Left lung (tissue), 10 donors: ENCODE measurements around the gene CTNNA1. TPM values are rescaled to one million over a fixed set of nuclear protein-coding genes. Genes with fewer than 3 reads are reported as not detected.

Experiments
- ATAC-seq: fragments of 200-7000 bp; cut with Tn5 transposase; one replicate; pipeline ENCODE4 v1.9.1; 2020; ENCODE audit warnings: moderate library complexity
- DNase-seq, 4 donors: peaks; one replicate each; pipeline ENCODE4 v3.0.0-alpha.2; 2013 to 2020
- H3K27ac ChIP-seq, 2 donors: fragments of 200-600 bp; sonication (generic) in 1 of 2; one replicate each; pipeline versions ENCODE4 v1.5.0 to v1.8.0; 2020 to 2021
- H3K27me3 ChIP-seq, 2 donors: fragments of 200-600 bp; sonication (generic) in 1 of 2; one replicate each; pipeline versions ENCODE4 v1.5.0 to v1.8.0; 2020 to 2021
- H3K36me3 ChIP-seq, 2 donors: fragments of 200-600 bp; sonication (generic) in 1 of 2; one replicate each; pipeline versions ENCODE4 v1.5.0 to v1.8.0; 2020 to 2021
- H3K4me1 ChIP-seq, 2 donors: fragments of 200-600 bp; one replicate each; pipeline ENCODE4 v1.8.0; 2021
- H3K4me3 ChIP-seq, 2 donors: fragments of 200-600 bp; sonication (generic) in 1 of 2; one replicate each; pipeline versions ENCODE4 v1.5.0 to v1.8.0; 2020 to 2021; ENCODE audit warnings: mild to moderate bottlenecking in 1 of 2
- H3K9me3 ChIP-seq, 2 donors: fragments of 200-600 bp; sonication (generic) in 1 of 2; one replicate each; pipeline versions ENCODE4 v1.5.0 to v1.8.0; 2020 to 2021
- CTCF ChIP-seq, 2 donors: fragments of 200-600 bp; sonication (generic) in 1 of 2; IDR thresholded peaks; one replicate each; pipeline versions ENCODE4 v1.5.0 to v1.8.0; 2021; ENCODE audit warnings: antibody characterized with exemption in 2 of 2
- intact Hi-C, 2 donors: fragments of 100-400 bp; cut with DNase I; formaldehyde crosslinking; loops; one replicate each; pipeline versions ENCODE4 v1.11.2 to v1.14.2; 2022
- polyA plus RNA-seq, 6 donors: library from polyadenylated mRNA; unstranded; fragments of 120-200 nt; gene quantifications; one replicate each; pipeline ENCODE4 v1.2.1, GENCODE V29; 2013; ENCODE audit not compliant: insufficient read length in 6 of 6
- total RNA-seq, 2 donors: library from RNA; stranded (reverse); fragmentation: NEBNext Ultra II Directional; extraction: Animal tissue kit (Norgen Biotek cat#: 25700); gene quantifications; one replicate each; pipeline ENCODE4 v1.2.1, GENCODE V29; 2021
- donor health status: DM: no; HTN: yes; CAD: no.
- donor health status: DM: no; HTN: no; CAD: no.

The CTNNA1 gene
- total and polyA plus RNA-seq, 8 donors, result 309 to 443 (median 366) TPM

- no peak for TF ChIP-seq CTCF (IDR thresholded peaks at IDR 0.05)
- ATAC-seq, result peak; percentile 62
- intact Hi-C loops, result no loop called here
Measured at GRCh38 chr5:138878437-138879235, 125.4 kb downstream of the CTNNA1 start.

GRCh38 chr5:138883211-138883610, 130.0 kb downstream of the CTNNA1 start:
- Histone ChIP-seq H3K27ac (no peak overlapping the region), H3K36me3 (peaks cover 0 to 16% of the 10 kb centered on the region in 2 donors), H3K4me3 (no peak overlapping the region), H3K9me3 (no peaks in the 10 kb centered on the region), H3K27me3 (no peaks in the 10 kb centered on the region), H3K4me1 (peaks cover 0 to 4% of the 10 kb centered on the region in 2 donors)
- ATAC-seq, result no peak
- DNase-seq, result no peak
- TF ChIP-seq CTCF (IDR thresholded peaks at IDR 0.05), result no peak
- intact Hi-C loops, result no loop called here

More at GRCh38 chr5:138878437-138879235, 125.4 kb downstream of the CTNNA1 start:
- Histone ChIP-seq H3K27ac (no peak overlapping the region), H3K27me3 (no peaks in the 10 kb centered on the region), H3K9me3 (no peaks in the 10 kb centered on the region), H3K36me3 (no peaks in the 10 kb centered on the region), H3K4me1 (peaks cover 4 to 19% of the 10 kb centered on the region in 2 donors), H3K4me3 (no peak overlapping the region)
- DNase-seq, result no peak

- Histone ChIP-seq H3K9me3 (no peaks in the 10 kb centered on the region), H3K27me3 (no peaks in the 10 kb centered on the region), H3K4me1 (no peaks in the 10 kb centered on the region), H3K4me3 (no peak overlapping the region), H3K27ac (no peak overlapping the region), H3K36me3 (peaks cover 0 to 25% of the 10 kb centered on the region in 2 donors)
- intact Hi-C loops, result no loop called here
- TF ChIP-seq CTCF (IDR thresholded peaks at IDR 0.05), result no peak
- DNase-seq (no peak), ATAC-seq (no peak)
Measured at GRCh38 chr5:138884094-138884493, 130.9 kb downstream of the CTNNA1 start.

- no peak overlapping the region for H3K27ac ChIP-seq
- H3K4me1 ChIP-seq, result no peaks in the 10 kb centered on the region
- ATAC-seq, result no peak
- peaks cover 0 to 29% of the 10 kb centered on the region in 2 donors for H3K36me3 ChIP-seq
- intact Hi-C loops, result no loop called here
- H3K4me3 ChIP-seq, result no peak overlapping the region
- TF ChIP-seq CTCF (IDR thresholded peaks at IDR 0.05), result no peak
- peaks cover 0 to 4% of the 10 kb centered on the region in 2 donors for H3K9me3 ChIP-seq
- DNase-seq, result no peak
- H3K27me3 ChIP-seq, result no peaks in the 10 kb centered on the region
Measured at GRCh38 chr5:138884554-138884953, 131.3 kb downstream of the CTNNA1 start.

GRCh38 chr5:138889994-138890393, 136.8 kb downstream of the CTNNA1 start:
- DNase-seq (no peak), ATAC-seq (no peak)
- H3K4me3 ChIP-seq, result no peak overlapping the region
- H3K4me1 ChIP-seq, result no peaks in the 10 kb centered on the region
- intact Hi-C loops, result no loop called here
- H3K27ac ChIP-seq, result no peak overlapping the region
- peaks cover 0 to 15% of the 10 kb centered on the region in 2 donors for H3K9me3 ChIP-seq
- H3K36me3 ChIP-seq, result peaks cover 0 to 63% of the 10 kb centered on the region in 2 donors
- no peaks in the 10 kb centered on the region for H3K27me3 ChIP-seq
- no peak for TF ChIP-seq CTCF (IDR thresholded peaks at IDR 0.05)
